K562 (cell line): ENCODE measurements around the gene RNASEH2A. TPM values are rescaled to one million over a fixed set of nuclear protein-coding genes. Genes with fewer than 3 reads are reported as not detected.

ENCODE experiments used
- ARID3A ChIP-seq: IDR thresholded peaks from 2 replicates; pipeline ENCODE4 v1.6.1; 2012; ENCODE audit warnings: low read depth, low read length, improper control_type of control experiment, borderline replicate concordance
- ARID4B ChIP-seq: sonication (generic); formaldehyde crosslinking; IDR thresholded peaks from 2 replicates; pipeline ENCODE4 v1.8.0; 2022; ENCODE audit warnings: mild to moderate bottlenecking, missing genetic modification reagents
- BHLHE40 ChIP-seq: IDR thresholded peaks from 2 replicates; pipeline ENCODE4 v1.6.1; 2011; ENCODE audit warnings: low read length, improper control_type of control experiment
- E2F6 ChIP-seq, 2 experiments: IDR thresholded peaks; 2 replicates each; pipeline ENCODE4 v1.6.1; 2011; ENCODE audit warnings: borderline replicate concordance in 1 of 2, control low read depth in 1 of 2, low read depth in 1 of 2, low read length in 1 of 2, mild to moderate bottlenecking in 1 of 2, mixed read lengths in 1 of 2, moderate library complexity in 1 of 2; ENCODE audit not compliant: insufficient read depth in 1 of 2, insufficient read length in 1 of 2, poor library complexity in 1 of 2, severe bottlenecking in 1 of 2; ENCODE audit errors: extremely low read depth in 1 of 2
- ETV1 ChIP-seq: fragments of 450-650 bp; conservative IDR thresholded peaks from 2 replicates; pipeline ENCODE4 v1.6.1; 2016; ENCODE audit warnings: missing genetic modification characterization, control low read depth, low read depth, missing compliant biosample characterization
- GTF2A2 ChIP-seq: IDR thresholded peaks from 2 replicates; pipeline ENCODE4 v1.6.1; 2016; ENCODE audit warnings: mild to moderate bottlenecking, missing genetic modification characterization, missing compliant biosample characterization
- HNRNPL ChIP-seq: fragments of 200-400 bp; formaldehyde crosslinking; IDR thresholded peaks from 2 replicates; pipeline ENCODE4 v1.6.1; 2017; ENCODE audit warnings: low read depth, mild to moderate bottlenecking, low read length
- NCOR1 ChIP-seq: fragments of 450-650 bp; IDR thresholded peaks from 2 replicates; pipeline ENCODE4 v1.6.1; 2016; ENCODE audit warnings: mild to moderate bottlenecking, moderate library complexity
- NRF1 ChIP-seq, 2 experiments: fragments of 450-650 bp; IDR thresholded peaks in 1 of 2; conservative IDR thresholded peaks in 1 of 2; 2 replicates each; pipeline ENCODE4 v1.6.1; 2014; ENCODE audit warnings: mild to moderate bottlenecking in 2 of 2
- TAL1 ChIP-seq: fragments of 450-650 bp; IDR thresholded peaks from 2 replicates; pipeline ENCODE4 v1.6.1; 2016; ENCODE audit warnings: mild to moderate bottlenecking
- ZNF445 ChIP-seq: fragments of 250-450 bp; sonication (Bioruptor Pico); IDR thresholded peaks from 2 replicates; pipeline ENCODE4 v1.4.0; 2020; ENCODE audit warnings: low read depth, mild to moderate bottlenecking, moderate library complexity
- ZNF764 ChIP-seq: fragments of 250-450 bp; sonication (Bioruptor Pico); IDR thresholded peaks from 2 replicates; pipeline ENCODE4 v1.4.0; 2020; ENCODE audit warnings: low read depth, mild to moderate bottlenecking, moderate library complexity
- polyA plus RNA-seq, 8 experiments: library from polyadenylated mRNA; depleted of rRNA in 4 of 8; stranded (reverse) in 5 of 8; unstranded in 3 of 8; fragments of >200 nt; fragmentation: Nextera tagmentation in 2 of 8; fragmentation: Illumina TruSeq in 1 of 8; extraction: Ambion mirVana in 2 of 8; extraction: Trizol in 1 of 8; gene quantifications; 2 replicates each; pipeline versions ENCODE4 v1.2.1 to v1.2.3, GENCODE V29; 2011 to 2014; ENCODE audit warnings: inconsistent platforms in 1 of 8, missing spikeins in 1 of 8
- total RNA-seq, 7 experiments: library from RNA; depleted of rRNA in 6 of 7; stranded (reverse); fragments of >200 nt in 6 of 7; fragmentation: Illumina TruSeq in 2 of 7; extraction: Trizol in 2 of 7; gene quantifications; 2 replicates each; pipeline versions ENCODE4 v1.2.1 to v1.2.3, GENCODE V29; 2011 to 2021; ENCODE audit warnings: low replicate concordance in 1 of 7

Gene RNASEH2A
- total and polyA plus RNA-seq, 9 of the 15 experiments (the other 6 are each of a cell fraction or from before 2014, with no cell fraction given) = 22.3 to 78.0 (median 61.7) TPM

GRCh38 chr19:12833738-12834565, 27.6 kb downstream of the RNASEH2A start (continued):
- TF ChIP-seq ARID3A = no peak
- no peak for TF ChIP-seq ARID4B
- TF ChIP-seq BHLHE40 = no peak
- no peak for TF ChIP-seq TAL1
- no peak for TF ChIP-seq GTF2A2
- TF ChIP-seq HNRNPL = no peak
- no peak for TF ChIP-seq ZNF764 (CRISPR knock-in tag)
- TF ChIP-seq NCOR1 = no peak
- no peak for TF ChIP-seq ZNF445 (CRISPR knock-in tag)
- no peak for TF ChIP-seq NRF1 (conservative IDR thresholded peaks at IDR 0.05 in 1 of 2, IDR thresholded peaks at IDR 0.05 in 1 of 2)
- no peak for TF ChIP-seq E2F6 (IDR thresholded peaks at IDR 0.05; ENCODE audit: borderline replicate concordance in 1 of 2, extremely low read depth in 1 of 2, insufficient read depth in 1 of 2, insufficient read length in 1 of 2, low read depth in 1 of 2, low read length in 1 of 2, poor library complexity in 1 of 2, severe bottlenecking in 1 of 2)
- no peak for TF ChIP-seq ETV1 (tag)
